Neural progenitor cell (in vitro differentiated cells): ENCODE data around the gene PTRH1. TPM values are rescaled to one million over a fixed set of nuclear protein-coding genes. Genes with fewer than 3 reads are reported as not detected.

Source experiments
- DNase-seq: peaks from one replicate; pipeline ENCODE4 v3.0.0-alpha.2; 2016; ENCODE audit warnings: low spot score
- H2AFZ ChIP-seq: fragments of 200-600 bp; sonication (generic); replicated peaks from 2 replicates; pipeline ENCODE4 v1.6.1; 2016; ENCODE audit warnings: antibody characterized with exemption
- H3F3A ChIP-seq: fragments of 200-600 bp; sonication (generic); 2 replicates; pipeline ENCODE4 v1.6.1; 2016; ENCODE audit warnings: antibody characterized with exemption, low read depth
- H3K27ac ChIP-seq: fragments of 200-600 bp; sonication (generic); 2 replicates; pipeline ENCODE4 v1.5.1; 2016; ENCODE audit warnings: mild to moderate bottlenecking
- H3K27me3 ChIP-seq: fragments of 200-600 bp; sonication (generic); 2 replicates; pipeline ENCODE4 v1.6.1; 2016; ENCODE audit warnings: mild to moderate bottlenecking, moderate library complexity
- H3K36me3 ChIP-seq: fragments of 200-600 bp; sonication (generic); 2 replicates; pipeline ENCODE4 v1.5.1; 2016
- H3K4me1 ChIP-seq: fragments of 200-600 bp; sonication (generic); 2 replicates; pipeline ENCODE4 v1.6.1; 2016; ENCODE audit warnings: mixed run types
- H3K4me2 ChIP-seq: fragments of 200-600 bp; sonication (generic); 2 replicates; pipeline ENCODE4 v1.6.1; 2016
- H3K4me3 ChIP-seq: fragments of 200-600 bp; sonication (generic); 2 replicates; pipeline ENCODE4 v1.5.1; 2016
- H3K79me2 ChIP-seq: fragments of 200-600 bp; sonication (generic); 2 replicates; pipeline ENCODE4 v1.6.1; 2016; ENCODE audit warnings: low read depth
- H3K9ac ChIP-seq: fragments of 200-600 bp; sonication (generic); 2 replicates; pipeline ENCODE4 v1.6.1; 2016
- H3K9me3 ChIP-seq: fragments of 200-600 bp; sonication (generic); 2 replicates; pipeline ENCODE4 v1.5.1; 2016; ENCODE audit warnings: low read depth
- H4K20me1 ChIP-seq: fragments of 200-600 bp; sonication (generic); 2 replicates; pipeline ENCODE4 v1.6.1; 2016; ENCODE audit warnings: low read depth
- H3K27ac Mint-ChIP-seq: 3 replicates; pipeline ENCODE4 v1.8.0; 2021; ENCODE audit warnings: mixed read lengths
- H3K27me3 Mint-ChIP-seq: 2 replicates; pipeline ENCODE4 v1.8.0; 2022; ENCODE audit warnings: low read depth, mild to moderate bottlenecking, inconsistent platforms, moderate library complexity, mixed read lengths; ENCODE audit not compliant: insufficient read depth
- H3K36me3 Mint-ChIP-seq: 3 replicates; pipeline ENCODE4 v1.8.0; 2021; ENCODE audit warnings: mixed read lengths
- H3K4me1 Mint-ChIP-seq: 3 replicates; pipeline ENCODE4 v1.8.0; 2021; ENCODE audit warnings: mixed read lengths
- H3K4me3 Mint-ChIP-seq: 3 replicates; pipeline ENCODE4 v1.8.0; 2021; ENCODE audit warnings: mild to moderate bottlenecking, moderate library complexity, mixed read lengths
- H3K9me3 Mint-ChIP-seq: 3 replicates; pipeline ENCODE4 v1.8.0; 2020; ENCODE audit warnings: mixed read lengths
- CTCF ChIP-seq: fragments of 200-600 bp; sonication (generic); IDR thresholded peaks from 2 replicates; pipeline ENCODE4 v1.5.1; 2017; ENCODE audit warnings: antibody characterized with exemption, mild to moderate bottlenecking
- EZH2 ChIP-seq: fragments of 200-600 bp; sonication (generic); IDR thresholded peaks from 2 replicates; pipeline ENCODE4 v1.6.1; 2017; ENCODE audit warnings: antibody characterized with exemption, mild to moderate bottlenecking, moderate library complexity
- EZH2phosphoT487 ChIP-seq: fragments of 200-600 bp; sonication (generic); IDR thresholded peaks from 2 replicates; pipeline ENCODE4 v1.6.1; 2017; ENCODE audit warnings: antibody characterized with exemption
- total RNA-seq: library from RNA; depleted of rRNA; stranded (reverse); fragments of >200 nt; gene quantifications from 2 replicates; pipeline ENCODE4 v1.2.3, GENCODE V29; 2015; ENCODE audit warnings: low replicate concordance

Gene PTRH1
- total RNA-seq, 1 donor from 2014 or later, result 1.3 TPM

DNA sequence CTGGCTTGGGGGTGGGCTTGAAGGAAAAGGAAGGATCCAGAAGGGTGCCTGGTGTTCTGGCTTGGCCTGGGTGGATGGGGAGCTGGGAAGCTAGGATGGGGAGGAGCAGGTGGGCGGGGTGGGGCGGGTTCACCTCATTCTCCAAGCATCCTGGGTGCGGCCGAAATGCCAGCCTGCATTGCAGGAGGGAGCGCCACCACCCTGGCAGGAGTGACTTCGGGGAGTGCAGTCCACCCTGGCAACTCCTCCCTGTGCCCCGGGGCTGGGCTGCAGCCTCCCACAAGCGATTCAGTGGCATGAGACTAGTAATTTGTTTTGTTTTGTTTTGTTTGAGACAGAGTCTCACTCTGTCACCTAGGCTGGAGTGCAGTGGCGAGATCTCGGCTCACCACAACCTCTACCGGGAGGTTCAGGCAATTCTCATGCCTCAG lies 5.9 kb upstream of the PTRH1 start:
- Histone ChIP-seq H4K20me1 (no peaks in the 10 kb centered on the region), H3K4me3 (no peak overlapping the region)

DNA sequence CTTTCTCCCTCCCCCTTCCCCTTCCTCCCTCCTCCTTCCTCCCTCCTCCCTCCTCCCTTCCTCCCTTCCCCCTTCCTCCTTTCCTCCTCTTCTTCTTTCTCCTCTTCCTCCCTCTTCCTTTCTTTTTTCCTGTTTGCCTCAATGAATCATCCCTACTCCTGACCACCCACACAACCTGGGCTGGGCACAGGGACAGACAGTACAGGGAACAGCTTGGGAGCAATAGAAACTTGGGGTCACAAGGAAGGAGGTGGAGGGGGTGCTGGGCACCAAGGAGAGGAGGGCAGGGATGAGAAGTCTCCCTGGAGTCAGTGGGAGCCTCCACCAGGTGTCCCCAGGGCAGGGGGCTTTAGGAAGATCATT lies 5.4 kb upstream of the PTRH1 start:
- Histone ChIP-seq H4K20me1 (no peaks in the 10 kb centered on the region), H3K4me1 (no peaks in the 10 kb centered on the region), H3K4me2 (no peak overlapping the region), H3K36me3 (no peaks in the 10 kb centered on the region), H3K9me3 (no peaks in the 10 kb centered on the region), H3K9ac (no peak overlapping the region), H2AFZ (no peak overlapping the region), H3K4me3 (no peak overlapping the region), H3F3A (peaks cover 7% of the 10 kb centered on the region), H3K79me2 (no peaks in the 10 kb centered on the region), H3K27me3 (no peaks in the 10 kb centered on the region), H3K27ac (no peak overlapping the region)
- Mint-ChIP-seq H3K27me3 (peaks cover 10% of the 10 kb centered on the region), H3K4me1 (peaks cover 6% of the 10 kb centered on the region), H3K9me3 (no peaks in the 10 kb centered on the region), H3K36me3 (no peaks in the 10 kb centered on the region), H3K4me3 (no peak overlapping the region), H3K27ac (peak overlapping the region; percentile 66)
- no peak for TF ChIP-seq EZH2phosphoT487
- no peak for DNase-seq

More for the DNA sequence above, 5.9 kb upstream of the PTRH1 start:
- no peaks in the 10 kb centered on the region for H3K9me3 Mint-ChIP-seq
- no peak overlapping the region for H3K4me3 Mint-ChIP-seq
- Histone ChIP-seq H3K4me1 (no peaks in the 10 kb centered on the region), H3F3A (peaks cover 7% of the 10 kb centered on the region), H3K36me3 (no peaks in the 10 kb centered on the region), H3K9me3 (no peaks in the 10 kb centered on the region), H3K79me2 (no peaks in the 10 kb centered on the region), H3K27me3 (no peaks in the 10 kb centered on the region), H3K27ac (no peak overlapping the region), H2AFZ (peak overlapping the region; percentile 1), H3K9ac (no peak overlapping the region), H3K4me2 (no peak overlapping the region)
- DNase-seq, result no peak
- peaks cover under 1% of the 10 kb centered on the region for H3K4me1 Mint-ChIP-seq
- no peaks in the 10 kb centered on the region for H3K36me3 Mint-ChIP-seq
- TF ChIP-seq CTCF (no peak), EZH2 (no peak), EZH2phosphoT487 (no peak)
- H3K27ac Mint-ChIP-seq, result peak overlapping the region; percentile 66
- H3K27me3 Mint-ChIP-seq, result peaks cover 10% of the 10 kb centered on the region

DNA sequence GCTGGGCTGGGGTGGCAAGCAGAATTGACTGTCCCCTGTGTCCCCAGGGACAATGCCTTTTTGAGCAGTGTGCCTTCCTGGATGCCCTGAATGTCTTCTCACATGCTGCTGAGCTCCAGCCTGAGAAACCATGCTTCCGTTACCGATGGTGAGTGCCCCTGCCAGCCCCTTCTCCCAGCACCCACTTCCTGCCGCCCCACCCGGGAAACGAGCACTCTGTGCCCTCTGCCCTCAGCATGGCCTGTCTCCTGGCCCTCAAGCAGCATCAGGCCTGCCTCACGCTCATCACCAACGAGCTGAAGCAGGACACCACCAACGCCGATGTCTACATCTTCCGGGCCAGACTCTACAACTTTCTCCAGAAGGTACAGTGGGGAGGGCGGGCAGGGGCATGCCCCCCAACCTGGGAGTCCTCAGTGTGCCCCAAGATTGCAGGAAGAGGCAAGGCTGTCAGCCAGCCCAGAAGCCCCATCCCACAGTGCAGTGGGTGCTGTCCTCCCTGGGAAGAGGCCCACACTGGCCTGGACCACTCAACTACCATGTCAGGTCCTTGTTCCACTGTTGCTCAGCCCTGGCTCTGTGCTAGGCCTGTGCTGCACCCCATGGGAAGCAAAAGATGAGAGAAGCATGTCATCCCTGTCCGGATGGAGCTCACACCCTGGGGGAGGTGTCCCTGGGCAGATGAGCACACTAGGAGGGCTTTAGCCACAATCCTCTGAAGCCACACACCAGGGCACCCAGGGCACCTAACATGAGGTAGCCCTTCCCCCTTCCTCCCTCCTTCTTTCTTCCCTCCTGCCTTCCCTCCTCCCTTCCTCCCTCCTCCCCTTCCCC lies 4.8 kb upstream of the PTRH1 start:
- Histone ChIP-seq H3K4me3 (no peak overlapping the region), H3K27me3 (no peaks in the 10 kb centered on the region), H3K27ac (no peak overlapping the region), H4K20me1 (no peaks in the 10 kb centered on the region), H2AFZ (no peak overlapping the region), H3K79me2 (no peaks in the 10 kb centered on the region), H3F3A (peaks cover 7% of the 10 kb centered on the region), H3K4me1 (no peaks in the 10 kb centered on the region), H3K9me3 (no peaks in the 10 kb centered on the region), H3K4me2 (no peak overlapping the region), H3K9ac (no peak overlapping the region), H3K36me3 (no peaks in the 10 kb centered on the region)
- H3K27me3 Mint-ChIP-seq, result peaks cover 10% of the 10 kb centered on the region
- no peak for DNase-seq
- peaks cover 9% of the 10 kb centered on the region for H3K4me1 Mint-ChIP-seq
- TF ChIP-seq CTCF (no peak), EZH2 (no peak), EZH2phosphoT487 (no peak)
- H3K9me3 Mint-ChIP-seq, result no peaks in the 10 kb centered on the region
- H3K36me3 Mint-ChIP-seq, result no peaks in the 10 kb centered on the region
- peak overlapping the region; percentile 0 for H3K27ac Mint-ChIP-seq
- H3K4me3 Mint-ChIP-seq, result no peak overlapping the region

- no peak for DNase-seq
- H3F3A ChIP-seq, result no peaks in the 10 kb centered on the region
- H3K27ac Mint-ChIP-seq, result no peak overlapping the region
- H3K27ac ChIP-seq, result no peak overlapping the region
- H3K27me3 ChIP-seq, result peaks cover 15% of the 10 kb centered on the region
- no peaks in the 10 kb centered on the region for H3K4me1 ChIP-seq
- no peaks in the 10 kb centered on the region for H3K9me3 ChIP-seq
- no peaks in the 10 kb centered on the region for H3K36me3 Mint-ChIP-seq
- peaks cover 12% of the 10 kb centered on the region for H3K27me3 Mint-ChIP-seq
- H3K79me2 ChIP-seq, result no peaks in the 10 kb centered on the region
- H3K9ac ChIP-seq, result no peak overlapping the region
- peaks cover 11% of the 10 kb centered on the region for H3K4me1 Mint-ChIP-seq
- no peaks in the 10 kb centered on the region for H3K9me3 Mint-ChIP-seq
- H4K20me1 ChIP-seq, result no peaks in the 10 kb centered on the region
- no peak overlapping the region for H2AFZ ChIP-seq
- no peak overlapping the region for H3K4me2 ChIP-seq
- H3K4me3 Mint-ChIP-seq, result peak overlapping the region; percentile 63
- H3K36me3 ChIP-seq, result no peaks in the 10 kb centered on the region
- no peak overlapping the region for H3K4me3 ChIP-seq
- TF ChIP-seq CTCF, result no peak
- TF ChIP-seq EZH2phosphoT487, result no peak
- TF ChIP-seq EZH2, result no peak
These were observed 2.3 kb upstream of the PTRH1 start for GRCh38 chr9:127717766-127718165.
